ENCODE measurements around the gene KLHL2. TPM values are rescaled to one million over a fixed set of nuclear protein-coding genes. Genes with fewer than 3 reads are reported as not detected.

Gene KLHL2
- total RNA-seq, 3 donors from 2014 or later, result 20.2 to 60.4 (median 38.0) TPM

DNA sequence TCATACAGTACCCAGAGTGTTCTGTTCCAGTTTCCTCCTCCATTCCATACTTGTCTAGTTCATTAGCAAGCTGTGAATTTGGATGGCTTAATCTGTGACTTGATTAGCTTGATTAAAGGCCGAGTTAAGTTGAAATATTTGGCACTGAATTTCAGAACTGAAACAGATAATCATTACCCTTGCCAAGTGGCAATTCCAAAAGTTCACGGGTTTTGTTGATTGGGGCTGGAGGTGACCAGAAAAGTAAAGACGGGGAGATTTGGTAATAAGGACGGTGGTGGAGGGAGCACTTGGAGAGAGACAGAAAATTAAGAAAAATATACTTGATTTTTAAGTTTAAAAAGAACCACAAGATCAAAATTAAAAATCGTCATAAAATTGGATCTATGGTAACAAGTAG lies 21.9 kb upstream of the KLHL2 start:
- DNase-seq (ENCODE audit: low spot score in 2 of 2), result no peak
- intact Hi-C loops (cut with DNase I; ENCODE audit: low total_unique reads), result no loop called here
- Histone ChIP-seq H3K27ac (no peak overlapping the region), H3K4me1 (no peaks in the 10 kb centered on the region), H3K36me3 (no peaks in the 10 kb centered on the region), H3K4me3 (no peak overlapping the region), H3K9me3 (no peaks in the 10 kb centered on the region), H3K27me3 (no peaks in the 10 kb centered on the region)
- TF ChIP-seq POLR2A (IDR thresholded peaks at IDR 0.05) (no peak), POLR2AphosphoS5 (IDR thresholded peaks at IDR 0.05) (no peak)
- TF ChIP-seq, protein P1, sequence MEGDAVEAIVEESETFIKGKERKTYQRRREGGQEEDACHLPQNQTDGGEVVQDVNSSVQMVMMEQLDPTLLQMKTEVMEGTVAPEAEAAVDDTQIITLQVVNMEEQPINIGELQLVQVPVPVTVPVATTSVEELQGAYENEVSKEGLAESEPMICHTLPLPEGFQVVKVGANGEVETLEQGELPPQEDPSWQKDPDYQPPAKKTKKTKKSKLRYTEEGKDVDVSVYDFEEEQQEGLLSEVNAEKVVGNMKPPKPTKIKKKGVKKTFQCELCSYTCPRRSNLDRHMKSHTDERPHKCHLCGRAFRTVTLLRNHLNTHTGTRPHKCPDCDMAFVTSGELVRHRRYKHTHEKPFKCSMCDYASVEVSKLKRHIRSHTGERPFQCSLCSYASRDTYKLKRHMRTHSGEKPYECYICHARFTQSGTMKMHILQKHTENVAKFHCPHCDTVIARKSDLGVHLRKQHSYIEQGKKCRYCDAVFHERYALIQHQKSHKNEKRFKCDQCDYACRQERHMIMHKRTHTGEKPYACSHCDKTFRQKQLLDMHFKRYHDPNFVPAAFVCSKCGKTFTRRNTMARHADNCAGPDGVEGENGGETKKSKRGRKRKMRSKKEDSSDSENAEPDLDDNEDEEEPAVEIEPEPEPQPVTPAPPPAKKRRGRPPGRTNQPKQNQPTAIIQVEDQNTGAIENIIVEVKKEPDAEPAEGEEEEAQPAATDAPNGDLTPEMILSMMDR (IDR thresholded peaks at IDR 0.05), result no peak

DNA sequence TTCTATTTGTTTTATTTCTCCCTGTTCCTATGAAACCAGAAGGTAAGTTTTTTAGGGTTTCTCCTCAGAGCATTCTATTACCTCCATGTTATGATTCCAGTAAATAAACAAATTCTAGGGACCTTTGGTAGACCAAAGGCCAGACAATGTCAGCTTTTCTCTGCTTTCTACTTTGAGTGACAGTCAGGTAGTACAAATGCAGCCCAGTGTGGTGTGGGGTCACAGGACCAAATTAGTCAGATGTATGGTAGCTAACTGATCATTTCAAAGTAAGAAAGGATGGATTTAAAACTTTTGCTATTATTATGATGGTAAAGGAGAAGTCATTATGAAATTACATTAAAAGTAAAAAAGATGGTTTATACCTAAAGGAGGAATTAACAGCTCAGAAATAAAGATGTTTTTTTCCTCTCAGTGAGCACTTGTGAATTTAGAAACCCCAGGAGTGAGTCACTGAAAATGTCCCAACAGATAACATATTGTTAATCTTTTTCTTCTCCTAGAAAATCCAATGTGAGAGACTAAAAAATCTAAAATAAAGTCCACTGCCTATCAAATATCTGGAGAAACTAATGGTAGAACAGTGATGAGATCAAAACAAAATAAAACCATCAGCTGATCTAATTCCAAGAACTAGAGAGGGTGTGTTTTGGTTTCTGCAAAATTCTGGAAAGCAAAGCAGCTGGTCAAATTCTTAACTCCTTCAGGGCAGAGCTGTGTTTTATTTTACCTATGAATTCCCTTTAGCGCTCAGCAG lies 16.6 kb upstream of the KLHL2 start:
- Histone ChIP-seq H3K27ac (no peak overlapping the region), H3K4me3 (no peak overlapping the region), H3K27me3 (no peaks in the 10 kb centered on the region), H3K36me3 (no peaks in the 10 kb centered on the region), H3K9me3 (no peaks in the 10 kb centered on the region), H3K4me1 (no peaks in the 10 kb centered on the region)
- intact Hi-C loops (cut with DNase I; ENCODE audit: low total_unique reads), result no loop called here
- TF ChIP-seq POLR2A (IDR thresholded peaks at IDR 0.05) (no peak), POLR2AphosphoS5 (IDR thresholded peaks at IDR 0.05) (no peak)
- TF ChIP-seq, protein P1 (IDR thresholded peaks at IDR 0.05), result no peak
- DNase-seq (ENCODE audit: low spot score in 2 of 2), result no peak

DNA sequence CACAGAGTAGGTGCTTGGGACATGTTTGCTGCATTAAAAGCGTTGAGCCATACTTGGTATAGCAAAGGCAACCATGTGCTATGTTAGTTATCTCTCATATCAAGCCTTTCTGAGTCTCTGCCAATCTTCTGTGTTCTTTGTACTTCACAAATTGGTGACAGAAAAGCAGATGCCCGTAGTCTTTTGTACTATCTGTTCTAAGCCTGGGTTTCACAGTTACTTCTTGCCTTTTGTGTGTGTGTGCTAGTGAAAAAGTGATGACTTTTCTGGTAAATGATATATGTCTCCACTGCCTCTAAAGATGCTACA lies 16.1 kb upstream of the KLHL2 start:
- no peak overlapping the region for H3K27ac ChIP-seq

DNA sequence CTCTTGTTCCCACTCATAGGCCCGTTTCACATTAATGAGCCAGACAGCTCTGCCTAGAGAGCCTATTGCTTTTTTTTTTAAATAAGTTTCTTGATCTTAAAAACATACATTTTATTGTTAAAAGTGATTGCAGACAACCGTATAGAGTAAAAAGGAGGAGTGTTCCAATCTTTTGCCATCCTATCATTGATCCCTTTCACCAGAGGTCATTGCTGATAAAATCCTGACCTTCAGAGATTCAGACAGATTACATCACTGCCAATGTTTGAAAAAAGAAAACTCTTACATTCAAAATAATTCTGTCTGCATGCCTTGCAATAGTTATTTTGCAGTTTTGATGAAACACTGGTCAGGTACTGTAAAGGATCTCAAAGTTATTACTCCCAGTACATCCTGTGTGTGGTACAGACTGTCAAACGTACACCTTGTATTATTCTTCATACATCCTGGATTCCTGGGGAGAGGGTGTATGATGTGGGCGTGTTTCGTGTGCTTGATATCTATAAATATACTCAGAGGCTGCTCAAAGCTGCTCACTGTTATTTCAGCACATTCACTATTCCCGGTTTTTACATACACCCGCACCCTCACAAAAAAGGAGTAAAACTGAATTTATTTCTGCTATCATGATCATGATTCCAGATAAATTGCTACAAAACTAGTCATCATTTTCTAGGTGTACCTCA lies 15.4 kb upstream of the KLHL2 start:
- Histone ChIP-seq H3K36me3 (no peaks in the 10 kb centered on the region), H3K27ac (no peak overlapping the region), H3K4me3 (no peak overlapping the region), H3K9me3 (no peaks in the 10 kb centered on the region), H3K27me3 (no peaks in the 10 kb centered on the region), H3K4me1 (no peaks in the 10 kb centered on the region)
- TF ChIP-seq, protein P1 (IDR thresholded peaks at IDR 0.05), result no peak
- TF ChIP-seq POLR2A (IDR thresholded peaks at IDR 0.05), result no peak
- TF ChIP-seq POLR2AphosphoS5 (IDR thresholded peaks at IDR 0.05), result no peak
- no peak for DNase-seq (ENCODE audit: low spot score in 2 of 2)
- intact Hi-C loops (cut with DNase I; ENCODE audit: low total_unique reads), result no loop called here

More for the DNA sequence above, 16.1 kb upstream of the KLHL2 start:
- TF ChIP-seq POLR2A (IDR thresholded peaks at IDR 0.05), result no peak
- TF ChIP-seq, protein P1 (IDR thresholded peaks at IDR 0.05), result no peak
- TF ChIP-seq POLR2AphosphoS5 (IDR thresholded peaks at IDR 0.05), result no peak
- no peak overlapping the region for H3K4me3 ChIP-seq
- intact Hi-C loops (cut with DNase I; ENCODE audit: low total_unique reads), result no loop called here
- no peaks in the 10 kb centered on the region for H3K36me3 ChIP-seq
- no peaks in the 10 kb centered on the region for H3K9me3 ChIP-seq
- no peaks in the 10 kb centered on the region for H3K27me3 ChIP-seq
- DNase-seq (ENCODE audit: low spot score in 2 of 2), result no peak
- H3K4me1 ChIP-seq, result no peaks in the 10 kb centered on the region

DNA sequence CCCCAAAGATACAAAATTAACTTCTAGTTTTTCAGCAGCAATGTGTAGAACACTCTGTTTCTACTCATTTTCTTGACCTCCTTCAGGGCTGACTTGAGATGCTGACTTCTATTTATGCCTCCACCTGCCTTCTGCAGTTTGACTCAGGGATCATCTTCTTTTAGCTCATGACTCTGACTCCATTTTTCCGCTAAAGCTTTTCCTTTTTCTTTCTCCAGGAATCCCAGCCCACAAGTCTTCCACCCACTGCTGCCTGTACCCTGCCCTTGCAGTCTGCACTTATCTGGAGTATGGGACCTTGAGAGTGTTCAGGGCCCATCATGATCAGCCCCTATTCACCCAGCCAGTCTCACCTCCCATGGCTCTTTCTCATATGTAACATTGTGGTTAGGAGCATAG lies 14.9 kb upstream of the KLHL2 start:
- TF ChIP-seq POLR2A (IDR thresholded peaks at IDR 0.05) (no peak), POLR2AphosphoS5 (IDR thresholded peaks at IDR 0.05) (no peak)
- TF ChIP-seq, protein P1 (IDR thresholded peaks at IDR 0.05), result no peak
- no peaks in the 10 kb centered on the region for H3K36me3 ChIP-seq
- H3K9me3 ChIP-seq, result no peaks in the 10 kb centered on the region
- no peaks in the 10 kb centered on the region for H3K4me1 ChIP-seq
- H3K27me3 ChIP-seq, result no peaks in the 10 kb centered on the region
- DNase-seq (ENCODE audit: low spot score in 2 of 2), result no peak
- H3K27ac ChIP-seq, result no peak overlapping the region
- H3K4me3 ChIP-seq, result no peak overlapping the region
- intact Hi-C loops (cut with DNase I; ENCODE audit: low total_unique reads), result no loop called here
